Uterus (tissue), 2 donors: ENCODE data around the gene GREB1L.

Experiments
- CTCF ChIP-seq, 4 experiments: fragments of 200-600 bp in 2 of 4; fragments of 450-650 bp in 2 of 4; sonication (generic) in 2 of 4; IDR thresholded peaks; one replicate each; pipeline ENCODE4 v1.5.1; 2016 to 2019; ENCODE audit warnings: antibody characterized with exemption in 4 of 4, mild to moderate bottlenecking in 2 of 4, moderate library complexity in 1 of 4
- POLR2A ChIP-seq, 2 donors: fragments of 450-650 bp; IDR thresholded peaks; one replicate each; pipeline ENCODE4 v1.6.1; 2016; ENCODE audit warnings: antibody characterized with exemption in 2 of 2, mild to moderate bottlenecking in 1 of 2, moderate library complexity in 1 of 2

- TF ChIP-seq CTCF (IDR thresholded peaks at IDR 0.05) (no peak), POLR2A (IDR thresholded peaks at IDR 0.05) (no peak)
Observed at GRCh38 chr18:21559195-21559594, 317.2 kb downstream of the GREB1L start.
